ENCODE measurements around the gene MAML3.

DNA sequence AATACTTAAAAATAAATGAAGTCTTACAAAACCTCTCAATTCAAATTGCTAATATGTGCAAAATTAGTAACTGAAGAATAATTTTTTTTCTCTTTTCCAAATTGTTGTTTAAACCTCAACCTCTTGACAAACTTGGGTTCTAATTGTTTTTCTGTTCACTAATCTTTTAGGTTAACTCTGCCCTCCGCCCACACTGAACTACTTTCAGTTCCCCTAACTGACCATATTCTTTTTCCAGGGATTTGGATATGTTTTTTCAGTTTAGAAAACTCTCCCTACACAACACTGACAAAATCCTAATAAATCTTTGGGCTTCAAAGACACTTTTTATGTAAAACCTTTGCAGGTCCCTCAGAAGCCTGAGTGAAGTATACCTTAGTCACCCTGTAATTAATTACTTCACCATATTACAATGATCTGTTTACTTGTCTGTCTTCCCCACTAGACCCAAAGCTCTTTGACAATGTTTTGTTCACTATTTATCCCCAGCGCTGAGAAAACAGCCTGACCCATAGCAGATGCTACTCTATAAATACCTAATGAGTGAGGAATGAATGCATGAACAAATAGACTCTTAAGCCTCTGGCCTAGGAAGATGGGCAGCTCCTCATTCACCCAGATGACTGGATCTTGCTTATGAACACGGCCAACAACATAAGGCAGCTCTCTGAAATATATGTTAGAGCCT lies 134.9 kb downstream of the MAML3 start:
- TF ChIP-seq, protein P1, sequence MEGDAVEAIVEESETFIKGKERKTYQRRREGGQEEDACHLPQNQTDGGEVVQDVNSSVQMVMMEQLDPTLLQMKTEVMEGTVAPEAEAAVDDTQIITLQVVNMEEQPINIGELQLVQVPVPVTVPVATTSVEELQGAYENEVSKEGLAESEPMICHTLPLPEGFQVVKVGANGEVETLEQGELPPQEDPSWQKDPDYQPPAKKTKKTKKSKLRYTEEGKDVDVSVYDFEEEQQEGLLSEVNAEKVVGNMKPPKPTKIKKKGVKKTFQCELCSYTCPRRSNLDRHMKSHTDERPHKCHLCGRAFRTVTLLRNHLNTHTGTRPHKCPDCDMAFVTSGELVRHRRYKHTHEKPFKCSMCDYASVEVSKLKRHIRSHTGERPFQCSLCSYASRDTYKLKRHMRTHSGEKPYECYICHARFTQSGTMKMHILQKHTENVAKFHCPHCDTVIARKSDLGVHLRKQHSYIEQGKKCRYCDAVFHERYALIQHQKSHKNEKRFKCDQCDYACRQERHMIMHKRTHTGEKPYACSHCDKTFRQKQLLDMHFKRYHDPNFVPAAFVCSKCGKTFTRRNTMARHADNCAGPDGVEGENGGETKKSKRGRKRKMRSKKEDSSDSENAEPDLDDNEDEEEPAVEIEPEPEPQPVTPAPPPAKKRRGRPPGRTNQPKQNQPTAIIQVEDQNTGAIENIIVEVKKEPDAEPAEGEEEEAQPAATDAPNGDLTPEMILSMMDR (optimal IDR thresholded peaks at IDR 0.05 in 1 of 3, IDR thresholded peaks at IDR 0.05 in 1 of 3, conservative IDR thresholded peaks at IDR 0.05 in 1 of 3; ENCODE audit: extremely low read depth in 1 of 3, insufficient read depth in 2 of 3, low read length in 3 of 3): no peak
- TF ChIP-seq EZH2 (IDR thresholded peaks at IDR 0.05; ENCODE audit: low read length): no peak
